Measurements from ENCODE around the gene WDR81.
"Not testable (repeated sequence)": the region's sequence is repeated elsewhere in the genome, so short reads cannot be mapped to it uniquely, and the experiment has no call there.

WDR81 gene

GRCh38 chr17:1724351-1724868 is at the start of gene WDR81:
Gene WDR81, plus strand, starts transcription at chr17:1724704. Its CDS starts 256 bp downstream, at chr17:1724960.
- no peaks in the 10 kb centered on the region for H3K9me3 Mint-ChIP-seq
- intact Hi-C loops (cut with micrococcal nuclease) = no loop called here
- H3K4me3 Mint-ChIP-seq = peak within 1 kb of the TSS; percentile 88
- H3K4me1 Mint-ChIP-seq (ENCODE audit: low read depth) = peaks cover 75% of the 10 kb centered on the region
- H3K27me3 Mint-ChIP-seq = no peaks in the 10 kb centered on the region
- peak within 1 kb of the TSS; percentile 88 for H3K27ac Mint-ChIP-seq
- peaks cover 47% of the 10 kb centered on the region for H3K36me3 Mint-ChIP-seq (ENCODE audit: low read depth)

- H3K4me1 Mint-ChIP-seq (ENCODE audit: low read depth) = peaks cover 4% of the 10 kb centered on the region
- no peaks in the 10 kb centered on the region for H3K27me3 Mint-ChIP-seq
- H3K4me3 Mint-ChIP-seq = no peak overlapping the region
- H3K9me3 Mint-ChIP-seq = no peaks in the 10 kb centered on the region
- peaks cover 100% of the 10 kb centered on the region for H3K36me3 Mint-ChIP-seq (ENCODE audit: low read depth)
- H3K27ac Mint-ChIP-seq = no peak overlapping the region
- intact Hi-C loops (cut with micrococcal nuclease) = no loop called here
Observed at GRCh38 chr17:1676401-1676800, 48.1 kb upstream of the WDR81 start.

- H3K4me3 Mint-ChIP-seq = peak overlapping the region; percentile 97
- H3K36me3 Mint-ChIP-seq (ENCODE audit: low read depth) = peaks cover 65% of the 10 kb centered on the region
- peaks cover 34% of the 10 kb centered on the region for H3K4me1 Mint-ChIP-seq (ENCODE audit: low read depth)
- intact Hi-C loops (cut with micrococcal nuclease) = no loop called here
- no peaks in the 10 kb centered on the region for H3K9me3 Mint-ChIP-seq
- peak overlapping the region; percentile 97 for H3K27ac Mint-ChIP-seq
- peaks cover 2% of the 10 kb centered on the region for H3K27me3 Mint-ChIP-seq
Observed at GRCh38 chr17:1683459-1683858, 41.0 kb upstream of the WDR81 start.

GRCh38 chr17:1684378-1685189 is 39.9 kb upstream of the WDR81 start, which contains the start of gene PRPF8:
Gene PRPF8, minus strand, starts transcription at chr17:1684867. Its CDS starts 296 bp downstream, at chr17:1684571.
- H3K4me3 Mint-ChIP-seq = peak within 1 kb of the TSS; percentile 97
- no peaks in the 10 kb centered on the region for H3K9me3 Mint-ChIP-seq
- H3K27me3 Mint-ChIP-seq = peaks cover 2% of the 10 kb centered on the region
- intact Hi-C loops (cut with micrococcal nuclease) = loop anchor here (2.0 kb wide), 1 partner anchor 26 kb away; the partner anchor contains the start of gene TLCD2
- H3K36me3 Mint-ChIP-seq (ENCODE audit: low read depth) = peaks cover 54% of the 10 kb centered on the region
- peak within 1 kb of the TSS; percentile 97 for H3K27ac Mint-ChIP-seq
- peaks cover 34% of the 10 kb centered on the region for H3K4me1 Mint-ChIP-seq (ENCODE audit: low read depth)

- peak overlapping the region; percentile 64 for H3K27ac Mint-ChIP-seq
- H3K4me3 Mint-ChIP-seq = no peak overlapping the region
- intact Hi-C loops (cut with micrococcal nuclease) = no loop called here
- H3K36me3 Mint-ChIP-seq (ENCODE audit: low read depth) = peaks cover 39% of the 10 kb centered on the region
- H3K9me3 Mint-ChIP-seq = no peaks in the 10 kb centered on the region
- peaks cover 30% of the 10 kb centered on the region for H3K4me1 Mint-ChIP-seq (ENCODE audit: low read depth)
- H3K27me3 Mint-ChIP-seq = peaks cover 3% of the 10 kb centered on the region
Observed at GRCh38 chr17:1686086-1686485, 38.4 kb upstream of the WDR81 start.

GRCh38 chr17:1688405-1688804 is 36.1 kb upstream of the WDR81 start:
- H3K4me3 Mint-ChIP-seq; H3K27ac Mint-ChIP-seq; H3K9me3 Mint-ChIP-seq; H3K27me3 Mint-ChIP-seq; intact Hi-C loops (cut with micrococcal nuclease): not testable (repeated sequence)
- Mint-ChIP-seq H3K4me1 (ENCODE audit: low read depth) (peaks cover 16% of the 10 kb centered on the region), H3K36me3 (ENCODE audit: low read depth) (peaks cover 16% of the 10 kb centered on the region)

- Mint-ChIP-seq H3K36me3 (ENCODE audit: low read depth) (no peaks in the 10 kb centered on the region), H3K9me3 (peaks cover 10% of the 10 kb centered on the region), H3K27ac (no peak overlapping the region), H3K4me1 (ENCODE audit: low read depth) (peaks cover 22% of the 10 kb centered on the region), H3K4me3 (no peak overlapping the region), H3K27me3 (peaks cover 5% of the 10 kb centered on the region)
- intact Hi-C loops (cut with micrococcal nuclease) = no loop called here
Observed at GRCh38 chr17:1690544-1691221, 33.8 kb upstream of the WDR81 start.

- Mint-ChIP-seq H3K36me3 (ENCODE audit: low read depth) (no peaks in the 10 kb centered on the region), H3K4me3 (no peak overlapping the region), H3K9me3 (peaks cover 10% of the 10 kb centered on the region), H3K4me1 (ENCODE audit: low read depth) (peaks cover 22% of the 10 kb centered on the region), H3K27me3 (peaks cover 3% of the 10 kb centered on the region), H3K27ac (peak overlapping the region; percentile 54)
- intact Hi-C loops (cut with micrococcal nuclease) = no loop called here
Observed at GRCh38 chr17:1693339-1693738, 31.2 kb upstream of the WDR81 start.

- H3K4me3 Mint-ChIP-seq = no peak overlapping the region
- H3K4me1 Mint-ChIP-seq (ENCODE audit: low read depth) = peaks cover 22% of the 10 kb centered on the region
- H3K36me3 Mint-ChIP-seq (ENCODE audit: low read depth) = no peaks in the 10 kb centered on the region
- H3K9me3 Mint-ChIP-seq = peaks cover 10% of the 10 kb centered on the region
- peak overlapping the region; percentile 54 for H3K27ac Mint-ChIP-seq
- H3K27me3 Mint-ChIP-seq = peaks cover 3% of the 10 kb centered on the region
- intact Hi-C loops (cut with micrococcal nuclease) = no loop called here
Observed at GRCh38 chr17:1695365-1695764, 29.1 kb upstream of the WDR81 start.

GRCh38 chr17:1697681-1698080 is 26.8 kb upstream of the WDR81 start:
- no peak overlapping the region for H3K27ac Mint-ChIP-seq
- H3K36me3 Mint-ChIP-seq (ENCODE audit: low read depth) = no peaks in the 10 kb centered on the region
- H3K4me3 Mint-ChIP-seq = no peak overlapping the region
- H3K4me1 Mint-ChIP-seq (ENCODE audit: low read depth) = peaks cover 22% of the 10 kb centered on the region
- H3K9me3 Mint-ChIP-seq = peaks cover 3% of the 10 kb centered on the region
- intact Hi-C loops (cut with micrococcal nuclease) = no loop called here
- peaks cover 4% of the 10 kb centered on the region for H3K27me3 Mint-ChIP-seq

- peaks cover 13% of the 10 kb centered on the region for H3K27me3 Mint-ChIP-seq
- H3K9me3 Mint-ChIP-seq; intact Hi-C loops (cut with micrococcal nuclease); H3K27ac Mint-ChIP-seq; H3K4me3 Mint-ChIP-seq; H3K36me3 Mint-ChIP-seq (ENCODE audit: low read depth); H3K4me1 Mint-ChIP-seq (ENCODE audit: low read depth): not testable (repeated sequence)
Observed at GRCh38 chr17:1699891-1700290, 24.6 kb upstream of the WDR81 start.

- Mint-ChIP-seq H3K27me3 (peaks cover 36% of the 10 kb centered on the region), H3K9me3 (no peaks in the 10 kb centered on the region), H3K4me3 (no peak overlapping the region), H3K36me3 (ENCODE audit: low read depth) (no peaks in the 10 kb centered on the region), H3K4me1 (ENCODE audit: low read depth) (no peaks in the 10 kb centered on the region), H3K27ac (no peak overlapping the region)
- intact Hi-C loops (cut with micrococcal nuclease) = no loop called here
Observed at GRCh38 chr17:1703063-1703462, 21.4 kb upstream of the WDR81 start.

- H3K27ac Mint-ChIP-seq = no peak overlapping the region
Observed at GRCh38 chr17:1705004-1705403, 19.5 kb upstream of the WDR81 start.

GRCh38 chr17:1707107-1707506 is 17.4 kb upstream of the WDR81 start:
- Mint-ChIP-seq H3K9me3 (no peaks in the 10 kb centered on the region), H3K36me3 (ENCODE audit: low read depth) (peaks cover 18% of the 10 kb centered on the region), H3K4me3 (no peak overlapping the region), H3K27me3 (peaks cover 44% of the 10 kb centered on the region), H3K27ac (no peak overlapping the region), H3K4me1 (ENCODE audit: low read depth) (peaks cover 15% of the 10 kb centered on the region)
- intact Hi-C loops (cut with micrococcal nuclease) = no loop called here

More at GRCh38 chr17:1705004-1705403, 19.5 kb upstream of the WDR81 start:
- H3K36me3 Mint-ChIP-seq (ENCODE audit: low read depth) = no peaks in the 10 kb centered on the region
- H3K4me1 Mint-ChIP-seq (ENCODE audit: low read depth) = no peaks in the 10 kb centered on the region
- intact Hi-C loops (cut with micrococcal nuclease) = no loop called here
- peaks cover 45% of the 10 kb centered on the region for H3K27me3 Mint-ChIP-seq
- no peaks in the 10 kb centered on the region for H3K9me3 Mint-ChIP-seq
- no peak overlapping the region for H3K4me3 Mint-ChIP-seq

All from dendritic cell treated with granulocyte-macrophage colony-stimulating factor and Interleukin-4, amounts not matched to agents 40 ng/mL and 50 ng/mL, for 4 days (primary cell).